Trophoblast cell (in vitro differentiated cells and primary cell): Measurements from ENCODE around the gene KIF2A.

Source experiments
- DNase-seq, 2 donors: peaks; one replicate each; pipeline ENCODE4 v3.0.0-alpha.2; 2016
- H2AFZ ChIP-seq: 2 replicates; pipeline ENCODE4 v1.6.1; 2013; ENCODE audit warnings: low read length, moderate library complexity, mild to moderate bottlenecking; ENCODE audit not compliant: insufficient read depth, poor library complexity
- H2AK5ac ChIP-seq: 2 replicates; pipeline ENCODE4 v1.6.1; 2013; ENCODE audit warnings: mild to moderate bottlenecking, low read length
- H2BK120ac ChIP-seq: 2 replicates; pipeline ENCODE4 v1.6.1; 2013; ENCODE audit warnings: low read length, mild to moderate bottlenecking, moderate library complexity; ENCODE audit not compliant: insufficient read depth, poor library complexity
- H2BK12ac ChIP-seq: 2 replicates; pipeline ENCODE4 v1.6.1; 2013; ENCODE audit warnings: mild to moderate bottlenecking, low read length, moderate library complexity
- H2BK5ac ChIP-seq: 2 replicates; pipeline ENCODE4 v1.6.1; 2013; ENCODE audit warnings: low read length, low read depth, moderate library complexity, mild to moderate bottlenecking; ENCODE audit not compliant: poor library complexity
- H3K14ac ChIP-seq: 2 replicates; pipeline ENCODE4 v1.6.1; 2013; ENCODE audit warnings: mild to moderate bottlenecking, low read length
- H3K18ac ChIP-seq: 2 replicates; pipeline ENCODE4 v1.6.1; 2013; ENCODE audit warnings: mild to moderate bottlenecking, low read length
- H3K23ac ChIP-seq: 2 replicates; pipeline ENCODE4 v1.6.1; 2013; ENCODE audit warnings: low read length
- H3K27ac ChIP-seq: 2 replicates; pipeline ENCODE4 v1.5.1; 2013; ENCODE audit warnings: low read depth, mild to moderate bottlenecking, inconsistent platforms, low read length, moderate library complexity
- H3K27me3 ChIP-seq: 2 replicates; pipeline ENCODE4 v1.6.1; 2013; ENCODE audit warnings: inconsistent platforms, mild to moderate bottlenecking, low read length, moderate library complexity; ENCODE audit not compliant: insufficient read depth
- H3K36me3 ChIP-seq, 2 experiments: 1 replicate in 1 of 2; 2 replicates in 1 of 2; pipeline ENCODE4 v1.6.1; 2013; ENCODE audit warnings: low read length in 2 of 2, mild to moderate bottlenecking in 2 of 2, moderate library complexity in 1 of 2; ENCODE audit not compliant: insufficient read depth in 2 of 2, control insufficient read depth in 1 of 2
- H3K4ac ChIP-seq: 2 replicates; pipeline ENCODE4 v1.6.1; 2013; ENCODE audit warnings: low read depth, mild to moderate bottlenecking, low read length, moderate library complexity
- H3K4me1 ChIP-seq, 2 experiments: 1 replicate in 1 of 2; 2 replicates in 1 of 2; pipeline ENCODE4 v1.6.1; 2013; ENCODE audit warnings: low read length in 2 of 2, mild to moderate bottlenecking in 2 of 2, moderate library complexity in 1 of 2; ENCODE audit not compliant: insufficient read depth in 2 of 2, control insufficient read depth in 1 of 2
- H3K4me2 ChIP-seq: 2 replicates; pipeline ENCODE4 v1.6.1; 2013; ENCODE audit warnings: inconsistent platforms, mild to moderate bottlenecking, low read length, moderate library complexity
- H3K4me3 ChIP-seq: 2 replicates; pipeline ENCODE4 v1.5.1; 2013; ENCODE audit warnings: mild to moderate bottlenecking, low read depth, low read length, inconsistent platforms
- H3K79me1 ChIP-seq: one replicate; pipeline ENCODE4 v1.6.1; 2013; ENCODE audit warnings: low read length
- H3K79me2 ChIP-seq: 2 replicates; pipeline ENCODE4 v1.6.1; 2013; ENCODE audit warnings: low read length, mild to moderate bottlenecking; ENCODE audit not compliant: control insufficient read depth, insufficient read depth, poor library complexity
- H3K9ac ChIP-seq: 2 replicates; pipeline ENCODE4 v1.6.1; 2013; ENCODE audit warnings: mild to moderate bottlenecking, low read length
- H3K9me3 ChIP-seq: 2 replicates; pipeline ENCODE4 v1.6.1; 2013; ENCODE audit warnings: low read depth, mild to moderate bottlenecking, control low read depth, inconsistent platforms, low read length; ENCODE audit not compliant: insufficient read depth
- H4K12ac ChIP-seq: 2 replicates; pipeline ENCODE4 v1.6.1; 2013; ENCODE audit warnings: low read depth, mild to moderate bottlenecking, low read length, moderate library complexity
- H4K8ac ChIP-seq: 2 replicates; pipeline ENCODE4 v1.6.1; 2013; ENCODE audit warnings: low read depth, mild to moderate bottlenecking, low read length, moderate library complexity
- H4K91ac ChIP-seq: one replicate; pipeline ENCODE4 v1.6.1; 2013; ENCODE audit warnings: low read depth, mild to moderate bottlenecking, low read length, moderate library complexity
- WGBS: extraction: QIAGEN DNeasy Blood & Tissue Kit; methylation state at CpG from one replicate; pipeline ENCODE4 v1.1.7; 2013; ENCODE audit warnings: missing lambda C conversion rate; ENCODE audit not compliant: insufficient read length, insufficient coverage; ENCODE audit errors: extremely low coverage; 5-methylcytosine and 5-hydroxymethylcytosine counted together

KIF2A gene

GRCh38 chr5:62310426-62311143 is 4.6 kb downstream of the KIF2A start:
- Histone ChIP-seq H3K23ac (no peak overlapping the region), H3K79me2 (peaks cover 18% of the 10 kb centered on the region), H3K9me3 (no peaks in the 10 kb centered on the region), H3K4ac (peak overlapping the region; percentile 69), H3K27ac (no peak overlapping the region), H4K12ac (no peak overlapping the region), H3K14ac (no peak overlapping the region), H3K18ac (no peak overlapping the region), H3K4me2 (no peak overlapping the region), H2AFZ (no peak overlapping the region), H3K27me3 (no peaks in the 10 kb centered on the region), H3K36me3 (no peaks in the 10 kb centered on the region), H3K4me3 (no peak overlapping the region), H2BK5ac (no peak overlapping the region), H2BK120ac (no peak overlapping the region), H4K91ac (no peak overlapping the region), H3K9ac (no peak overlapping the region), H2AK5ac (no peak overlapping the region), H3K4me1 (peaks cover 7 to 11% of the 10 kb centered on the region in 2 experiments), H3K79me1 (peaks cover 14% of the 10 kb centered on the region), H4K8ac (no peak overlapping the region), H2BK12ac (no peak overlapping the region)
- DNase-seq, result peak; percentile 28 to 58
- no CpG with 5 or more reads among the region's 5 CpGs for WGBS

- Histone ChIP-seq H3K18ac (no peak overlapping the region), H3K14ac (no peak overlapping the region), H4K12ac (no peak overlapping the region), H3K27ac (no peak overlapping the region), H3K9me3 (no peaks in the 10 kb centered on the region), H3K4me2 (no peak overlapping the region), H3K79me1 (peaks cover 4% of the 10 kb centered on the region), H3K27me3 (no peaks in the 10 kb centered on the region), H3K79me2 (peaks cover 9% of the 10 kb centered on the region), H2BK120ac (no peak overlapping the region), H4K8ac (no peak overlapping the region), H2AFZ (no peak overlapping the region), H2AK5ac (no peak overlapping the region), H3K9ac (no peak overlapping the region), H2BK12ac (no peak overlapping the region), H3K4ac (peak overlapping the region; percentile 21), H3K4me1 (peaks cover 7 to 11% of the 10 kb centered on the region in 2 experiments), H4K91ac (no peak overlapping the region), H2BK5ac (no peak overlapping the region), H3K23ac (peak overlapping the region; percentile 95), H3K4me3 (no peak overlapping the region), H3K36me3 (no peaks in the 10 kb centered on the region)
- WGBS, result no CpG with 5 or more reads among the region's 1 CpG
- no peak for DNase-seq
These were observed 6.0 kb downstream of the KIF2A start for GRCh38 chr5:62312036-62312435.

- Histone ChIP-seq H2BK5ac (no peak overlapping the region), H3K23ac (no peak overlapping the region), H2AFZ (no peak overlapping the region), H3K18ac (no peak overlapping the region), H4K12ac (no peak overlapping the region), H4K8ac (no peak overlapping the region), H3K27ac (no peak overlapping the region), H3K79me2 (peaks cover 5% of the 10 kb centered on the region), H3K4ac (peak overlapping the region; percentile 86), H3K4me2 (no peak overlapping the region), H2BK12ac (no peak overlapping the region), H3K36me3 (no peaks in the 10 kb centered on the region), H3K4me1 (peaks cover 7 to 11% of the 10 kb centered on the region in 2 experiments), H3K27me3 (no peaks in the 10 kb centered on the region), H3K79me1 (peaks cover 3% of the 10 kb centered on the region), H3K9me3 (no peaks in the 10 kb centered on the region), H4K91ac (no peak overlapping the region), H3K4me3 (no peak overlapping the region), H2BK120ac (no peak overlapping the region), H2AK5ac (no peak overlapping the region), H3K9ac (no peak overlapping the region), H3K14ac (no peak overlapping the region)
- WGBS, result no CpG with 5 or more reads among the region's 1 CpG
- no peak for DNase-seq
These were observed 6.7 kb downstream of the KIF2A start for GRCh38 chr5:62312674-62313073.

GRCh38 chr5:62314213-62314830 is 8.3 kb downstream of the KIF2A start:
- peaks cover 7 to 11% of the 10 kb centered on the region in 2 experiments for H3K4me1 ChIP-seq
- H2BK12ac ChIP-seq, result no peak overlapping the region
- no peaks in the 10 kb centered on the region for H3K27me3 ChIP-seq
- H3K9ac ChIP-seq, result no peak overlapping the region
- no peak overlapping the region for H2AK5ac ChIP-seq
- no peaks in the 10 kb centered on the region for H3K36me3 ChIP-seq
- H3K4me3 ChIP-seq, result no peak overlapping the region
- peaks cover 3% of the 10 kb centered on the region for H3K79me2 ChIP-seq
- no peak overlapping the region for H2BK120ac ChIP-seq
- peak overlapping the region; percentile 47 for H4K91ac ChIP-seq
- H3K18ac ChIP-seq, result peak overlapping the region; percentile 37
- H2AFZ ChIP-seq, result no peak overlapping the region
- no peak overlapping the region for H4K12ac ChIP-seq
- H3K14ac ChIP-seq, result peak overlapping the region; percentile 19
- H3K4ac ChIP-seq, result peak overlapping the region; percentile 83
- peak overlapping the region; percentile 31 for H2BK5ac ChIP-seq
- H3K4me2 ChIP-seq, result no peak overlapping the region
- no peak overlapping the region for H3K23ac ChIP-seq
- DNase-seq, result no peak
- H3K79me1 ChIP-seq, result peaks cover 3% of the 10 kb centered on the region
- no peak overlapping the region for H4K8ac ChIP-seq
- H3K9me3 ChIP-seq, result no peaks in the 10 kb centered on the region
- WGBS, result no CpG with 5 or more reads among the region's 2 CpGs
- no peak overlapping the region for H3K27ac ChIP-seq
